NCI-H187 (cell line): ENCODE results near the gene PUS1.

Experiments
- DNase-seq, 2 experiments: peaks; one replicate each; lab custom pipeline; 2025; lab: John Stamatoyannopoulos, UW

Gene PUS1

GRCh38 chr12:131990980-131991305 is 61.9 kb downstream of the PUS1 start:
- no peak for DNase-seq

GRCh38 chr12:131991816-131992430 is 62.8 kb downstream of the PUS1 start:
- no peak for DNase-seq

DNA sequence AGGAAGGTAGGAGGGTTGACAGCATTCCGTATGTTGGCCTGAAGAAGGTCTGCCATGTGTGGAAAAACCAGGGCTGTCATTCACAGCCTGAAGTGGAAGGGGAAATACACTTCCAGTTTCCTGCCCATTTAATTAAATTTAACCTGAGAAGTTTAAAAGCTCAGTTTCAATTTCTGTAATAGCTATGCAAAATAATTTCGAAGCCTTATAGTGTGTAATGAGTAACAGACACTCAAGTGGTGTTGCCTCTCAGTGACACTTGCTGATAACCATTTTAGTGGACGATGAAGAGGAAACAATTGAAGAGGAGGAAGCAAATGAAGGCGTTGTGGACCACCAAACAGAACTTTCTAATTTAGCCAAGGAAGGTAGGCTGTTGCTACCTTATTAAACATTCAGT is 65.5 kb downstream of the PUS1 start:
- DNase-seq = no peak
